A549 (cell line): ENCODE measurements around the gene POR. TPM values are rescaled to one million over a fixed set of nuclear protein-coding genes. Genes with fewer than 3 reads are reported as not detected.
A peak's percentile ranks its signal among the peaks of the same experiment; 100 is the strongest.

Experiments used
- ATAC-seq, 2 experiments: fragments of 200-7000 bp in 1 of 2; fragments of >200 bp in 1 of 2; cut with Nextera tagmentation in 1 of 2; cut with Tn5 transposase in 1 of 2; 3 replicates each; pipeline versions ENCODE4 v1.8.0 to v1.9.1; 2018 to 2020; ENCODE audit warnings: mild to moderate bottlenecking in 1 of 2, moderate library complexity in 1 of 2
- CTCF ChIA-PET: fragments of 300-600 bp; sonication (Branson Sonifier 250); formaldehyde crosslinking; extraction: SDS; loops from one replicate; lab custom pipeline; 2021; ENCODE audit warnings: antibody characterized with exemption, inconsistent platforms; lab: Yijun Ruan, JAX
- POLR2A ChIA-PET: fragments of 350-600 bp; formaldehyde crosslinking; extraction: SDS; loops from one replicate; lab custom pipeline; 2021; ENCODE audit warnings: antibody characterized with exemption, inconsistent platforms; lab: Yijun Ruan, JAX
- DNase-seq, 2 experiments: peaks; one replicate each; pipeline versions ENCODE4 v3.0.0 to v3.0.0-alpha.2; 2011 to 2016; ENCODE audit warnings: low read depth in 1 of 2, low spot score in 1 of 2
- FAIRE-seq: peaks from 2 replicates; lab custom pipeline; 2011; peaks lifted over from hg19 to GRCh38; lab: Jason Lieb, UNC
- H3K27ac ChIP-seq, 2 experiments: fragments of >200 bp; sonication (Bioruptor Twin); formaldehyde crosslinking; 3 replicates each; pipeline ENCODE4 v1.5.1; 2016 to 2017
- H3K4me1 ChIP-seq: fragments of >200 bp; sonication (Bioruptor Twin); formaldehyde crosslinking; 3 replicates; pipeline ENCODE4 v1.6.1; 2016
- H3K4me2 ChIP-seq: fragments of >200 bp; sonication (Bioruptor Twin); formaldehyde crosslinking; 3 replicates; pipeline ENCODE4 v1.6.1; 2016
- H3K4me3 ChIP-seq: fragments of >200 bp; sonication (Bioruptor Twin); formaldehyde crosslinking; 3 replicates; pipeline ENCODE4 v1.5.1; 2016
- H3K9me3 ChIP-seq: fragments of >200 bp; sonication (Bioruptor Twin); formaldehyde crosslinking; 3 replicates; pipeline ENCODE4 v1.6.1; 2016
- BHLHE40 ChIP-seq: IDR thresholded peaks from 2 replicates; pipeline ENCODE4 v1.6.1; 2012; ENCODE audit warnings: low read depth, low read length, inconsistent platforms
- CBX8 ChIP-seq: fragments of 200-600 bp; sonication (generic); IDR thresholded peaks from 2 replicates; pipeline ENCODE4 v1.6.1; 2016
- CEBPB ChIP-seq, 2 experiments: fragments of >200 bp in 1 of 2; sonication (Bioruptor Twin) in 1 of 2; formaldehyde crosslinking in 1 of 2; IDR thresholded peaks; 2 replicates each; pipeline ENCODE4 v1.6.1; 2012 to 2016
- CHD2 ChIP-seq: fragments of 150-350 bp; IDR thresholded peaks from 2 replicates; pipeline ENCODE4 v1.6.1; 2014; ENCODE audit warnings: low read length; ENCODE audit not compliant: partially characterized antibody
- CHD4 ChIP-seq: fragments of 200-600 bp; sonication (generic); IDR thresholded peaks from 2 replicates; pipeline ENCODE4 v1.6.1; 2016; ENCODE audit warnings: antibody characterized with exemption, mild to moderate bottlenecking, borderline replicate concordance
- CTCF ChIP-seq: fragments of >200 bp; sonication (Bioruptor Twin); formaldehyde crosslinking; IDR thresholded peaks from 3 replicates; pipeline ENCODE4 v1.5.1; 2016
- EHF ChIP-seq: fragments of 250-450 bp; sonication (Bioruptor Pico); IDR thresholded peaks from 2 replicates; pipeline ENCODE4 v1.5.0; 2020; ENCODE audit warnings: mild to moderate bottlenecking
- EHMT2 ChIP-seq: fragments of 200-600 bp; sonication (generic); IDR thresholded peaks from 2 replicates; pipeline ENCODE4 v1.6.1; 2016; ENCODE audit warnings: antibody characterized with exemption, low read depth, mild to moderate bottlenecking, moderate library complexity
- ESRRA ChIP-seq: fragments of 150-350 bp; IDR thresholded peaks from 2 replicates; pipeline ENCODE4 v1.6.1; 2014; ENCODE audit warnings: mild to moderate bottlenecking, low read length, borderline replicate concordance
- GATA3 ChIP-seq: IDR thresholded peaks from 2 replicates; pipeline ENCODE4 v1.6.1; 2012; ENCODE audit warnings: borderline replicate concordance
- HMGXB4 ChIP-seq: fragments of 250-450 bp; sonication (Bioruptor Pico); IDR thresholded peaks from 2 replicates; pipeline ENCODE4 v1.5.0; 2021; ENCODE audit warnings: mild to moderate bottlenecking, moderate library complexity, borderline replicate concordance
- HOXB5 ChIP-seq: fragments of 250-450 bp; sonication (Bioruptor Pico); IDR thresholded peaks from 2 replicates; pipeline ENCODE4 v1.5.0; 2020; ENCODE audit warnings: mild to moderate bottlenecking, moderate library complexity
- KDM1A ChIP-seq: fragments of 200-600 bp; sonication (generic); IDR thresholded peaks from 2 replicates; pipeline ENCODE4 v1.6.1; 2016; ENCODE audit warnings: low read depth, mild to moderate bottlenecking
- MAFK ChIP-seq: fragments of 450-650 bp; IDR thresholded peaks from 2 replicates; pipeline ENCODE4 v1.6.1; 2014; ENCODE audit not compliant: partially characterized antibody
- MAZ ChIP-seq: fragments of 150-350 bp; IDR thresholded peaks from 2 replicates; pipeline ENCODE4 v1.6.1; 2014; ENCODE audit warnings: antibody characterized with exemption, low read depth, low read length, borderline replicate concordance
- MYC ChIP-seq: IDR thresholded peaks from 2 replicates; pipeline ENCODE4 v1.6.1; 2012; ENCODE audit warnings: mild to moderate bottlenecking, inconsistent platforms, low read length, improper control_type of control experiment, borderline replicate concordance
- NPAS2 ChIP-seq: fragments of 250-450 bp; sonication (Bioruptor Pico); IDR thresholded peaks from 2 replicates; pipeline ENCODE4 v1.8.0; 2022; ENCODE audit warnings: mild to moderate bottlenecking, moderate library complexity, borderline replicate concordance
- RAD21 ChIP-seq, 2 experiments: fragments of >200 bp in 1 of 2; sonication (Bioruptor Twin) in 1 of 2; formaldehyde crosslinking in 1 of 2; IDR thresholded peaks in 1 of 2; conservative IDR thresholded peaks in 1 of 2; 2 replicates in 1 of 2; 3 replicates in 1 of 2; pipeline ENCODE4 v1.6.1; 2012 to 2018; ENCODE audit warnings: inconsistent platforms in 1 of 2
- REST ChIP-seq: fragments of 200-600 bp; sonication (generic); IDR thresholded peaks from 2 replicates; pipeline ENCODE4 v1.6.1; 2016; ENCODE audit warnings: antibody characterized with exemption, mild to moderate bottlenecking, moderate library complexity
- RFX5 ChIP-seq: fragments of 450-650 bp; IDR thresholded peaks from 2 replicates; pipeline ENCODE4 v1.7.1; 2014; ENCODE audit warnings: antibody characterized with exemption, mild to moderate bottlenecking, moderate library complexity
- SREBF2 ChIP-seq: fragments of 450-650 bp; IDR thresholded peaks from 2 replicates; pipeline ENCODE4 v1.6.1; 2014; ENCODE audit warnings: mild to moderate bottlenecking, moderate library complexity
- ZC3H11A ChIP-seq: fragments of 450-650 bp; IDR thresholded peaks from 2 replicates; pipeline ENCODE4 v1.6.1; 2014; ENCODE audit warnings: antibody characterized with exemption, mild to moderate bottlenecking
- ZFP36 ChIP-seq: fragments of 450-650 bp; IDR thresholded peaks from 2 replicates; pipeline ENCODE4 v1.6.1; 2014; ENCODE audit warnings: borderline replicate concordance; ENCODE audit not compliant: partially characterized antibody
- ZNF302 ChIP-seq: fragments of 250-450 bp; sonication (Bioruptor Pico); IDR thresholded peaks from 2 replicates; pipeline ENCODE4 v1.9.0; 2021; ENCODE audit warnings: inconsistent platforms, mild to moderate bottlenecking, moderate library complexity
- ZSCAN20 ChIP-seq: fragments of 250-450 bp; sonication (Bioruptor Pico); IDR thresholded peaks from 2 replicates; pipeline ENCODE4 v1.8.0; 2022; ENCODE audit warnings: mild to moderate bottlenecking, moderate library complexity
- WGBS: methylation state at CpG from one replicate; pipeline ENCODE4 v1.1.6; 2017; ENCODE audit errors: missing lambda C conversion rate; 5-methylcytosine and 5-hydroxymethylcytosine counted together
- polyA plus RNA-seq, 4 experiments: library from polyadenylated mRNA; depleted of rRNA in 3 of 4; stranded (reverse); fragments of >200 nt; fragmentation: RNase III in 1 of 4; extraction: RNeasy Plus Mini Kit Qiagen cat#74134 plus additional on column Dnase treatment in 1 of 4; gene quantifications; 2 replicates in 3 of 4; 3 replicates in 1 of 4; pipeline ENCODE4 v1.2.3, GENCODE V29; 2011 to 2017
- TF ChIP-seq, protein P1 (sequence below): IDR thresholded peaks from 2 replicates; pipeline ENCODE4 v1.6.1; 2012

Gene POR
- polyA plus RNA-seq, 2 of the 4 experiments (the other 2 are of a cell fraction), result 71.1 to 109 TPM

- DNase-seq, result no peak
- ChIA-PET POLR2A (interaction anchor here (1.5 kb wide), 1 partner anchor 47 kb away, joined by 4 read pairs; no protein-coding TSS in a partner anchor), CTCF (interaction anchor here (0.8 to 4.2 kb wide), 15 partner anchors 11 to 395 kb away, joined by 3 to 82 read pairs (median 4); partner anchors contain the start of gene RHBDD2)
- TF ChIP-seq ZC3H11A, result no peak
- TF ChIP-seq RAD21 (conservative IDR thresholded peaks at IDR 0.05 in 1 of 2, IDR thresholded peaks at IDR 0.05 in 1 of 2), result no peak
- TF ChIP-seq CHD4, result no peak
- no peak for TF ChIP-seq BHLHE40
- TF ChIP-seq HOXB5, result no peak
- TF ChIP-seq ESRRA, result no peak
- no peak for TF ChIP-seq GATA3
- TF ChIP-seq EHF (CRISPR knock-in tag), result no peak
- no peak for TF ChIP-seq ZNF302 (CRISPR knock-in tag)
- no peak for TF ChIP-seq ZFP36
- no peak for TF ChIP-seq REST
- no peak for TF ChIP-seq CBX8
- TF ChIP-seq CEBPB (IDR thresholded peaks at IDR 0.05), result no peak
- no peak for TF ChIP-seq ZSCAN20
- TF ChIP-seq CHD2, result no peak
- TF ChIP-seq NPAS2 (CRISPR knock-in tag), result no peak
- no peak for TF ChIP-seq RFX5
- TF ChIP-seq, protein P1, sequence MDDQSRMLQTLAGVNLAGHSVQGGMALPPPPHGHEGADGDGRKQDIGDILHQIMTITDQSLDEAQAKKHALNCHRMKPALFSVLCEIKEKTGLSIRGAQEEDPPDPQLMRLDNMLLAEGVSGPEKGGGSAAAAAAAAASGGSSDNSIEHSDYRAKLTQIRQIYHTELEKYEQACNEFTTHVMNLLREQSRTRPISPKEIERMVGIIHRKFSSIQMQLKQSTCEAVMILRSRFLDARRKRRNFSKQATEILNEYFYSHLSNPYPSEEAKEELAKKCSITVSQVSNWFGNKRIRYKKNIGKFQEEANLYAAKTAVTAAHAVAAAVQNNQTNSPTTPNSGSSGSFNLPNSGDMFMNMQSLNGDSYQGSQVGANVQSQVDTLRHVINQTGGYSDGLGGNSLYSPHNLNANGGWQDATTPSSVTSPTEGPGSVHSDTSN, result no peak
- TF ChIP-seq, all 56 proteins: peak for 0
- ATAC-seq (no peak), FAIRE-seq (no peak)
- Histone ChIP-seq H3K4me3 (no peak overlapping the region), H3K27ac (peak overlapping the region; percentile 47 to 78; a peak in 4 of 6 replicates), H3K9me3 (no peaks in the 10 kb centered on the region), H3K4me2 (peak overlapping the region; percentile 60), H3K4me1 (peaks cover 14% of the 10 kb centered on the region)
- 67% methylated on average over 4 of the region's 4 CpGs for WGBS
These were observed 47.6 kb upstream of the POR start for GRCh38 chr7:75867390-75867717.

DNA sequence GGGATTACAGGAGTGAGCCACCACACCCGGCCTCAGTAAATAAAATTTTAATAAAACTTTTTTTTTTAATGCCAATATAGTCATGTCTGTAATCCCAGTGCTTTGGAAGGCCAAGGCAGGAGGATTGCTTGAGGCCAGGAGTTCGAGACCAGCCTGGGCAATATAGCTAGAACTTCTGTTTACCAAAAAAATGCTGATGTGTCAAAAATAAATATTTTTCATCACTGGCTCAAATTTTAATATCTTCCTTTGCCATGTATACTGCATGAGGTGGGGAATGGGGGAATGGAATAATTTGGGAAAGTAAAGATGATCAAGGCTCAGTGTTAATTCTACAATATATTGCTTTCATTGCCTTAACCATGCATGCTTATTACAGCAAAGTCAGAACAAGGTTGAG lies 46.8 kb upstream of the POR start:
- no peaks in the 10 kb centered on the region for H3K9me3 ChIP-seq
- H3K4me1 ChIP-seq, result peaks cover 14% of the 10 kb centered on the region
- ChIA-PET CTCF (interaction anchor here (2.8 kb wide), 1 partner anchor 152 kb away, joined by 20 read pairs; no protein-coding TSS in a partner anchor), POLR2A (no interaction called here)
- TF ChIP-seq KDM1A (no peak), MAFK (peak; percentile 93)
- H3K4me3 ChIP-seq, result no peak overlapping the region
- FAIRE-seq (no peak), DNase-seq (no peak), ATAC-seq (no peak)
- WGBS, result 65% methylated on average over 2 of the region's 2 CpGs
- no peak overlapping the region; a peak in 1 of 6 replicates for H3K27ac ChIP-seq
- H3K4me2 ChIP-seq, result no peak overlapping the region

DNA sequence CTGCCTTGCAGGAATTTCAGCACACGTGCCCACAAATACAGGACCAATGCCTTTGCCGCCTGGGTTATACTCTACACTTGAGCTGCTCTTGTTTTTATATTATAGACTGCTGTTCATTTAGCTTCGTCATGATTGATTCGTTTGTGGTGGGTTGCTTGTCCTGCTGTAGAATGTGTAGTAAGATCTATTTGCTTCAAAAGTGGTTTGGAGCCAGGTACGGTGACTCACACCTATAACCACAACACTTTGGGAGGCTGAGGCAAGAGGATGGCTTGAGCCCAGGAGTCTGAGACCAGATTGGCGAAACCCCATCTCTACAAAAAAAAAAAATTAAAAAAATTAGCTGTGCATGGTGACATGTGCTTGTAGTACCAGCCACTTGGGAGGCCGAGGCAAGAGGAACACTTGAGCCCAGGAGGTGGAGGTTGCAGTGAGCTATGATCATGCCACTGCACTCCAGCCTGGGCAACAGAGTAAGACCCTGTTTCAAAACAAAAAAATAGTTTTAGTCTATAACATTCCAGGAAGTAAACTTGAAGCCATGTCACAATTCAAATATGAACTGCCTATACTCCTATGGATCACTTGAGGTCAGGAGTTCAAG lies 45.1 kb upstream of the POR start:
- no peaks in the 10 kb centered on the region for H3K9me3 ChIP-seq
- peaks cover 14% of the 10 kb centered on the region for H3K4me1 ChIP-seq
- ATAC-seq, result no peak
- POLR2A ChIA-PET, result interaction anchor here (0.6 kb wide), 1 partner anchor 250 kb away, joined by 3 read pairs; no protein-coding TSS in a partner anchor
- H3K27ac ChIP-seq, result no peak overlapping the region
- no peak overlapping the region for H3K4me2 ChIP-seq
- FAIRE-seq, result no peak
- H3K4me3 ChIP-seq, result no peak overlapping the region
- CTCF ChIA-PET, result interaction anchor here (0.7 to 2.8 kb wide), 5 partner anchors 11 to 150 kb away, joined by 3 to 20 read pairs (median 3); no protein-coding TSS in a partner anchor
- DNase-seq, result no peak
- 78% methylated on average over 7 of the region's 7 CpGs for WGBS
- TF ChIP-seq CEBPB (IDR thresholded peaks at IDR 0.05) (no peak), EHMT2 (no peak), CTCF (no peak), HOXB5 (no peak), SREBF2 (no peak), MAZ (no peak), CBX8 (no peak), HMGXB4 (CRISPR knock-in tag) (no peak), CHD4 (no peak), MYC (no peak)
